ENCODE data around the gene FMOD. TPM values are rescaled to one million over a fixed set of nuclear protein-coding genes. Genes with fewer than 3 reads are reported as not detected.

Gene FMOD
- polyA plus RNA-seq, 1 experiment = 5.4 TPM

DNA sequence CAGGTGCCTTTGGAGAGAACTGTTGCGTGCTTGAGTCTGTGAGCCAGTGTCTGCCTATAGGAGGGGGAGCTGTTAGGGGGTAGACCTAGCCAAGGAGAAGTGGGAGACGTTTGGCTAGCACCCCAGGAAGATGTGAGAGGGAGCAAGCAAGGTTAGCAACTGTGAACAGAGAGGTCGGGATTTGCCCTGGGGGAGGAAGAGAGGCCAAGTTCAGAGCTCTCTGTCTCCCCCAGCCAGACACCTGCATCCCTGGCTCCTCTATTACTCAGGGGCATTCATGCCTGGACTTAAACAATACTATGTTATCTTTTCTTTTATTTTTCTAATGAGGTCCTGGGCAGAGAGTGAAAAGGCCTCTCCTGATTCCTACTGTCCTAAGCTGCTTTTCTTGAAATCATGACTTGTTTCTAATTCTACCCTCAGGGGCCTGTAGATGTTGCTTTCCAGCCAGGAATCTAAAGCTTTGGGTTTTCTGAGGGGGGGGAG is 43.2 kb downstream of the FMOD start:
- DNase-seq (ENCODE audit: low read depth, low spot score) = no peak
- peaks cover 9% of the 10 kb centered on the region for H3K27me3 ChIP-seq (ENCODE audit: control insufficient read depth, insufficient read depth, low read length)
- CTCF ChIA-PET = interaction anchor here (1.3 to 5.6 kb wide), 7 partner anchors 27 to 40 kb away, joined by 4 to 29 read pairs (median 5); no protein-coding TSS in a partner anchor
- POLR2A ChIA-PET = no interaction called here
- TF ChIP-seq, protein P1, sequence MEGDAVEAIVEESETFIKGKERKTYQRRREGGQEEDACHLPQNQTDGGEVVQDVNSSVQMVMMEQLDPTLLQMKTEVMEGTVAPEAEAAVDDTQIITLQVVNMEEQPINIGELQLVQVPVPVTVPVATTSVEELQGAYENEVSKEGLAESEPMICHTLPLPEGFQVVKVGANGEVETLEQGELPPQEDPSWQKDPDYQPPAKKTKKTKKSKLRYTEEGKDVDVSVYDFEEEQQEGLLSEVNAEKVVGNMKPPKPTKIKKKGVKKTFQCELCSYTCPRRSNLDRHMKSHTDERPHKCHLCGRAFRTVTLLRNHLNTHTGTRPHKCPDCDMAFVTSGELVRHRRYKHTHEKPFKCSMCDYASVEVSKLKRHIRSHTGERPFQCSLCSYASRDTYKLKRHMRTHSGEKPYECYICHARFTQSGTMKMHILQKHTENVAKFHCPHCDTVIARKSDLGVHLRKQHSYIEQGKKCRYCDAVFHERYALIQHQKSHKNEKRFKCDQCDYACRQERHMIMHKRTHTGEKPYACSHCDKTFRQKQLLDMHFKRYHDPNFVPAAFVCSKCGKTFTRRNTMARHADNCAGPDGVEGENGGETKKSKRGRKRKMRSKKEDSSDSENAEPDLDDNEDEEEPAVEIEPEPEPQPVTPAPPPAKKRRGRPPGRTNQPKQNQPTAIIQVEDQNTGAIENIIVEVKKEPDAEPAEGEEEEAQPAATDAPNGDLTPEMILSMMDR (IDR thresholded peaks at IDR 0.05; ENCODE audit: low read depth, low read length) = no peak
- peaks cover 6% of the 10 kb centered on the region; the same call in 1 of the 2 replicates for H3K9me3 ChIP-seq (ENCODE audit: control insufficient read depth, insufficient read depth, low read length)
- no peak overlapping the region for H3K27ac ChIP-seq (ENCODE audit: low read depth, low read length)
- H3K4me3 ChIP-seq (ENCODE audit: low read depth, low read length) = peak overlapping the region; percentile 87

DNA sequence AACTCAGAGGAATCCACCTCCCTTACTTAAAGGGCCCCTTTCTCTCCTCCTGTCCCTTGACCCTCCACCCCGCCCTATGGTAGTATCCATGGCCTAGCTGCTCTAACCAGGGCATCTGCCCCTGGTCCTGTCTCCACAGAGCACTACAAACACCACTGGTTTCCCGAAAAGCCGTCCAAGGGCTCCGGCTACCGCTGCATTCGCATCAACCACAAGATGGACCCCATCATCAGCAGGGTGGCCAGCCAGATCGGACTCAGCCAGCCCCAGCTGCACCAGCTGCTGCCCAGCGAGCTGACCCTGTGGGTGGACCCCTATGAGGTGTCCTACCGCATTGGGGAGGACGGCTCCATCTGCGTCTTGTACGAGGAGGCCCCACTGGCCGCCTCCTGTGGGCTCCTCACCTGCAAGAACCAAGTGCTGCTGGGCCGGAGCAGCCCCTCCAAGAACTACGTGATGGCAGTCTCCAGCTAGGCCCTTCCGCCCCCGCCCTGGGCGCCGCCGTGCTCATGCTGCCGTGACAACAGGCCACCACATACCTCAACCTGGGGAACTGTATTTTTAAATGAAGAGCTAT is 43.9 kb downstream of the FMOD start:
- TF ChIP-seq, protein P1 (IDR thresholded peaks at IDR 0.05; ENCODE audit: low read depth, low read length) = no peak
- peaks cover 6% of the 10 kb centered on the region; the same call in 1 of the 2 replicates for H3K9me3 ChIP-seq (ENCODE audit: control insufficient read depth, insufficient read depth, low read length)
- H3K4me3 ChIP-seq (ENCODE audit: low read depth, low read length) = peak overlapping the region; percentile 87
- no peak for DNase-seq (ENCODE audit: low read depth, low spot score)
- no peak overlapping the region for H3K27ac ChIP-seq (ENCODE audit: low read depth, low read length)
- peaks cover 9% of the 10 kb centered on the region for H3K27me3 ChIP-seq (ENCODE audit: control insufficient read depth, insufficient read depth, low read length)
- CTCF ChIA-PET = interaction anchor here (0.8 to 5.6 kb wide), 8 partner anchors 21 to 40 kb away, joined by 3 to 29 read pairs (median 5); no protein-coding TSS in a partner anchor
- POLR2A ChIA-PET = interaction anchor here (0.5 to 2.5 kb wide), 8 partner anchors 12 to 534 kb away, joined by 3 to 12 read pairs (median 4); no protein-coding TSS in a partner anchor

DNA sequence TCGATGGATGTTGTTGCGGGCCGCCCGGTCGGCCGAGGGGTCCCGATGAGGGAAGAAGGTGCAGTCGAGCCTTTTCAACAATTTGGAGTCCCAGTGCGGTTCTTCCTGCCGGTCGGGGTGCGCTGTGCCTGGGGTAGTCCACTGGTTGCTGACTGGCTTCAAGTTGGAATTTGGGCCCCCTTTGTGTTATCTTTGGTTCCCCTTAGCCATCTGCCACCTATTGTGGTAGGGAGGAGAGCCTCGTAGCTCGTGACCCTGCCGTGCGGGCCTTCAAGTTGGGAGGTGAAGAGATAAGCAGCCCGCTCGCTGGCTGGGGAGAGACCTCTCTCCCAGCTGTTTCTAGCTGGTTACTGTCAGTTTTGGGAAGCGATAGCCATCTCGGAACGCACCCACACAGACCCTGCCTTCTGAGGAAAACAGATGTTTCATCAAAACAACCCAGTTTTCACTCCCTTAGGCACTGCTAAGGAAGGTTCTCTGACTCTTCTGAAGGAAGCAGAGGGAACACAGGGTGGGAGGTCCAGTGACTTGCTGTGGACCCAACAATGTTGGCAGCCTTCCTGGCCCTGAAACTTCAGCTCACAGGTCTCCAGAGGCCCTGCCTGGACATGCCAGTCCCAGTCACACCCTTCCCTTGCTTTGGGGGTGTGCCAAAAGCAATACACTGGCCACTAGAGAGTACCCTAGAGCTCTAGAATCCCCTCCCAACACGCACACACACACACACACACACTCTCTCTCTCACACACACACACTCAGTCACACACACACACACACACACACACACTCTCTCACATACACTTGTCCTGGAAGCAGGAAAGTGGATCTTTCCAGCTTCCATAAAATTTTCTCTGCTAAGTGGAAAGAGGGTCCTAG is 44.6 kb downstream of the FMOD start:
- Histone ChIP-seq H3K4me3 (ENCODE audit: low read depth, low read length) (peak overlapping the region; percentile 87), H3K27me3 (ENCODE audit: control insufficient read depth, insufficient read depth, low read length) (peaks cover 11% of the 10 kb centered on the region), H3K27ac (ENCODE audit: low read depth, low read length) (peak overlapping the region; percentile 23), H3K9me3 (ENCODE audit: control insufficient read depth, insufficient read depth, low read length) (peaks cover 6% of the 10 kb centered on the region; the same call in 1 of the 2 replicates)
- POLR2A ChIA-PET = interaction anchor here (0.5 to 2.5 kb wide), 10 partner anchors 11 to 533 kb away, joined by 3 to 12 read pairs (median 4); no protein-coding TSS in a partner anchor
- DNase-seq (ENCODE audit: low read depth, low spot score) = no peak
- TF ChIP-seq, protein P1 (IDR thresholded peaks at IDR 0.05; ENCODE audit: low read depth, low read length) = peak; percentile 17; the same call in 1 of the 2 replicates
- CTCF ChIA-PET = interaction anchor here (0.8 to 5.6 kb wide), 8 partner anchors 11 to 134 kb away, joined by 3 to 29 read pairs (median 4); no protein-coding TSS in a partner anchor

DNA sequence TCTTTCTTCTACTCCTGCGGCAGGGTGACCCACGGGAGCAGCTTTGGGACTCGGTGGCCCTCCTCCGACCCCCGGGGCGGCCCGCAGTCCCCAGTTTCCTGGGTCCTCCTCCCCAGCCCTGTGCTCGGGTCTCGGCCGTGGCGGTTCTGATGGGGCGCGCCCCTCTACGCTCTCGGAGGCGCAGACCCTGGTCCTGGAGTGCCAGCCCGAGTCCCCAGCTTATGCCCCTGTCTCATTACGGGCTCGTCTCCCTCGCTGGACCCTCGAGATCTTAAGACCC is 45.2 kb downstream of the FMOD start:
- POLR2A ChIA-PET = interaction anchor here (0.9 to 2.5 kb wide), 7 partner anchors 11 to 39 kb away, joined by 3 to 12 read pairs (median 5); no protein-coding TSS in a partner anchor
- no peak for DNase-seq (ENCODE audit: low read depth, low spot score)
- CTCF ChIA-PET = interaction anchor here (1.0 to 3.4 kb wide), 4 partner anchors 11 to 135 kb away, joined by 3 to 14 read pairs (median 6); no protein-coding TSS in a partner anchor
- TF ChIP-seq, protein P1 (IDR thresholded peaks at IDR 0.05; ENCODE audit: low read depth, low read length) = no peak
- H3K4me3 ChIP-seq (ENCODE audit: low read depth, low read length) = peak overlapping the region; percentile 87
- H3K27me3 ChIP-seq (ENCODE audit: control insufficient read depth, insufficient read depth, low read length) = peaks cover 16% of the 10 kb centered on the region
- H3K9me3 ChIP-seq (ENCODE audit: control insufficient read depth, insufficient read depth, low read length) = peaks cover 6% of the 10 kb centered on the region; the same call in 1 of the 2 replicates
- peak overlapping the region; percentile 47 for H3K27ac ChIP-seq (ENCODE audit: low read depth, low read length)
